GM20000 (cell line): Measurements from ENCODE around the gene DENND1A.
A peak's percentile ranks its signal among the peaks of the same experiment; 100 is the strongest.

ENCODE experiments used
- DNase-seq: peaks from one replicate; pipeline ENCODE4 v3.0.0; 2012; ENCODE audit warnings: low spot score
- CTCF ChIP-seq: IDR thresholded peaks from 2 replicates; pipeline ENCODE4 v1.5.1; 2012; ENCODE audit warnings: mild to moderate bottlenecking, control low read depth; ENCODE audit errors: extremely low read depth, missing control alignments

The DENND1A gene

GRCh38 chr9:123426406-123426805 lies 503.5 kb downstream of the DENND1A start:
- TF ChIP-seq CTCF: no peak
- peak; percentile 51 for DNase-seq

- DNase-seq: no peak
- TF ChIP-seq CTCF: no peak
These were observed 504.0 kb downstream of the DENND1A start for GRCh38 chr9:123425836-123426365.

DNA sequence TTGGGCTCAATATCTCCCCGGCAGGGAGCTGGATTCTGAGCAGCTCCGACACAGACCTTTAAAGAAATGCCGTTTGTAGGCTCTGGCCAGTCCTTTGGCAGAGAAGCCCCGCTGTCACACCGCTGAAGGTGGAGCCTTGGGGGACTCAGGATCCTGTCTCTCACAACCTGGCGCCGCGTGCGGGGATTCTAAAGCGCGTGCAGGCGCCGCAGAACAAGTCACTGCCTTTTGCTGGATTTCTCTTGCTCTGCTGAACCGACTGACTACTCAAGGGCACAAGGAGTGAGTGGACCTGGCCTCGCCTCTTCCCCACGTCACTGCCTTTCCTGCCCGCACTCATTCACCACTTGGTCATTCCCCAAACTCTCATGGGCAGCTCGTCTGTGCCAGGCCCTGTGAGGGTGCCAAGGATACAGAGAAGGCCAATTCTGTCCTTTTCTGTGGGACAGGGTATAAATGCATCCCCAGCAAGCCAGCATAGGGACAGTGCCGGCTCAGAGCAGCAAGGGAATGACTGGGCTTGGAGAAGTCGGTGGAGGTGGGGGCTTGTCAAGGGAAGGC lies 504.6 kb downstream of the DENND1A start:
- no peak for DNase-seq
- TF ChIP-seq CTCF: no peak

GRCh38 chr9:123424552-123425225 lies 505.2 kb downstream of the DENND1A start:
- no peak for DNase-seq
- TF ChIP-seq CTCF: no peak

DNA sequence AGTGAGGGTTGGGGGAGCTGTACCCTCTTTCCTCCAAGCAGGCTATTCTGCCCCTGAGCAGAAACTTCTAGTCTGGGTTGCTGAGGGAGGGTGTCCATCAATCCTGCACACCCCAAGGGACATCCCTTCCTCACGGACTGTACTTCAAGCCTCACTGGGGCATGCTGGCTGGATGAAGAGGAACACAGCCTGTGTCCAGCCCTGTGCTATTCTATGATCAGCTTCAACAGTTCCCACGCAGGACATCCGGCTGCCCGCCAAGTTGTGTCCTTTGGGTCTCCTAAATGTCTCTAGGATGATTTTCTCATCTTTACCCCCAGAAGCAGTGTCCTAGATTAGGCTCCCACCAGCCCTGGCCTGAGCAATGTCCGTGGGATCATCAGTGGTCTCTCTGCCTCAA lies 505.8 kb downstream of the DENND1A start:
- no peak for TF ChIP-seq CTCF
- no peak for DNase-seq

- DNase-seq: no peak
- TF ChIP-seq CTCF: no peak
These were observed 506.6 kb downstream of the DENND1A start for GRCh38 chr9:123423311-123423640.

- no peak for DNase-seq
- no peak for TF ChIP-seq CTCF
These were observed 507.2 kb downstream of the DENND1A start for GRCh38 chr9:123422635-123423310.
